ENCODE data around the gene EIF4A3. TPM values are rescaled to one million over a fixed set of nuclear protein-coding genes. Genes with fewer than 3 reads are reported as not detected.

Gene EIF4A3
- total RNA-seq, 1 experiment from 2014 or later, result 190 TPM

DNA sequence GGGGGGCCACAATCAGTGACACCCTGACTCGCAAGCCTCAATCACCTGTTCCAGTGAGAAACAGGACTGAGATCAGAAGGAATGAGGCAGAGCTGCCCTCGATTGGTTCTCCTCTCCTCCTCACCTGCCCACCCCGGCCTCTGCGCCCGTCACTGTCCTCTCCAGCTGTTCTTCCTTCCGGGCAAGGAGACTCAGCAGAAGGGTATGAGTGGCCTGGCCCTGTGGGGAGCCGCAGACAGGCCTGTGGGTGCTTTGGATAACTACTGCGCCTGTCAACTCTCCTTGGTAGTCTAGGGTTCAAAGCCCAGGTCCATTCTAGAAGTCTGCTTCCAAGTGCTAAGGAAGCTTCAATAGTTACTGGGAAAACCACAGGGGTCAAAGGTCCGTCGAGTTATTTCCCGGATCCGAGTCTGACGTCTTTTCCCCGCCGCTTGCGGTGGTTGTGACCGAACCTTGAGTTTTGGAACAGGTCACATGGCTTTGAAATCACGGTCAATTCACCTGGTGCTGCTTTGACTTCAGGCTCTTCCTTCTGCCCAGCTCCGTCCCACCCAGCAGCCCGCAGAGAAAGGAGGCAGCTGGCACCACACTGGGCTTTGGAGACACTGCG lies 31.2 kb upstream of the EIF4A3 start:
- Mint-ChIP-seq H3K36me3 (ENCODE audit: insufficient read depth, unreplicated experiment) (peaks cover 5% of the 10 kb centered on the region), H3K27me3 (ENCODE audit: insufficient read depth, unreplicated experiment) (no peaks in the 10 kb centered on the region), H3K27ac (ENCODE audit: unreplicated experiment) (no peak overlapping the region), H3K9me3 (ENCODE audit: unreplicated experiment) (no peaks in the 10 kb centered on the region), H3K4me1 (ENCODE audit: low read depth, unreplicated experiment) (peaks cover 13% of the 10 kb centered on the region), H3K4me3 (ENCODE audit: unreplicated experiment) (no peak overlapping the region)
- Histone ChIP-seq H3K4me3 (ENCODE audit: low read depth, low read length) (no peak overlapping the region), H3K27me3 (replicated peaks; ENCODE audit: control insufficient read depth, insufficient read depth, low read length) (no peaks in the 10 kb centered on the region), H3K9me3 (no peaks in the 10 kb centered on the region), H3K36me3 (ENCODE audit: control insufficient read depth, insufficient read depth, low read length) (no peaks in the 10 kb centered on the region), H3K4me1 (peaks cover 9% of the 10 kb centered on the region)
- TF ChIP-seq, protein P1, sequence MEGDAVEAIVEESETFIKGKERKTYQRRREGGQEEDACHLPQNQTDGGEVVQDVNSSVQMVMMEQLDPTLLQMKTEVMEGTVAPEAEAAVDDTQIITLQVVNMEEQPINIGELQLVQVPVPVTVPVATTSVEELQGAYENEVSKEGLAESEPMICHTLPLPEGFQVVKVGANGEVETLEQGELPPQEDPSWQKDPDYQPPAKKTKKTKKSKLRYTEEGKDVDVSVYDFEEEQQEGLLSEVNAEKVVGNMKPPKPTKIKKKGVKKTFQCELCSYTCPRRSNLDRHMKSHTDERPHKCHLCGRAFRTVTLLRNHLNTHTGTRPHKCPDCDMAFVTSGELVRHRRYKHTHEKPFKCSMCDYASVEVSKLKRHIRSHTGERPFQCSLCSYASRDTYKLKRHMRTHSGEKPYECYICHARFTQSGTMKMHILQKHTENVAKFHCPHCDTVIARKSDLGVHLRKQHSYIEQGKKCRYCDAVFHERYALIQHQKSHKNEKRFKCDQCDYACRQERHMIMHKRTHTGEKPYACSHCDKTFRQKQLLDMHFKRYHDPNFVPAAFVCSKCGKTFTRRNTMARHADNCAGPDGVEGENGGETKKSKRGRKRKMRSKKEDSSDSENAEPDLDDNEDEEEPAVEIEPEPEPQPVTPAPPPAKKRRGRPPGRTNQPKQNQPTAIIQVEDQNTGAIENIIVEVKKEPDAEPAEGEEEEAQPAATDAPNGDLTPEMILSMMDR (IDR thresholded peaks at IDR 0.05; ENCODE audit: insufficient read depth in 1 of 2, low read depth in 1 of 2, low read length in 1 of 2, severe bottlenecking in 1 of 2, unreplicated experiment in 1 of 2), result no peak
- CTCF ChIA-PET, result interaction anchor here (0.6 kb wide), 1 partner anchor 144 kb away, joined by 7 read pairs; no protein-coding TSS in a partner anchor
- no TSS peak for BruUV-seq (replicated peaks)
- intact Hi-C loops (cut with micrococcal nuclease; ENCODE audit: unreplicated experiment), result no loop called here
- POLR2A ChIA-PET, result no interaction called here
- DNase-seq, result no peak

DNA sequence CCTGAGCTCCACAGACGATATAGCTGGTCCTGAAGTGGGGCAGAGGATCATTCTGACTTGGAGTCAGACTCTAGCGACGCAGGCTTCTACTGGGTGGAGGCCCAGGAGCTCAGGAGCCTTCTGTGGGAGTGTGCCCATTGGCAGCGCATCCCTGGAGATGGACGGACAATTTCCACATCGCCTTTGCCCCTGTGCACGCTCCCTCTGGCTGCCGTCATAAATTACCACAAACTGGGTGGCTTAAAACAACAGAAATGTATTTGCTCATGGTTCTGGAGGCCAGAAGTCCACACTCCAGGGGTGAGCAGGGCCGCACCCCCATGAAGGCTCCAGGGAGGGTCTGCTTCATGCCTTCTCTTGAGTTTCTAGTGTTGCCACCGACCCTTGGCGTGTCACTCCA lies 29.8 kb upstream of the EIF4A3 start:
- BruUV-seq (replicated peaks), result no TSS peak
- H3K27ac Mint-ChIP-seq (ENCODE audit: unreplicated experiment), result no peak overlapping the region
- CTCF ChIA-PET, result interaction anchor here (1.1 kb wide), 1 partner anchor 75 kb away, joined by 3 read pairs; the partner anchor contains the start of gene GAA
- intact Hi-C loops (cut with micrococcal nuclease; ENCODE audit: unreplicated experiment), result no loop called here
- H3K4me1 Mint-ChIP-seq (ENCODE audit: low read depth, unreplicated experiment), result peaks cover 13% of the 10 kb centered on the region
- peaks cover 9% of the 10 kb centered on the region for H3K4me1 ChIP-seq
- TF ChIP-seq, protein P1 (IDR thresholded peaks at IDR 0.05; ENCODE audit: insufficient read depth in 1 of 2, low read depth in 1 of 2, low read length in 1 of 2, severe bottlenecking in 1 of 2, unreplicated experiment in 1 of 2), result no peak
- no peaks in the 10 kb centered on the region for H3K9me3 Mint-ChIP-seq (ENCODE audit: unreplicated experiment)
- no peaks in the 10 kb centered on the region for H3K9me3 ChIP-seq
- peaks cover 5% of the 10 kb centered on the region for H3K36me3 Mint-ChIP-seq (ENCODE audit: insufficient read depth, unreplicated experiment)
- no peaks in the 10 kb centered on the region for H3K27me3 ChIP-seq (replicated peaks; ENCODE audit: control insufficient read depth, insufficient read depth, low read length)
- H3K27me3 Mint-ChIP-seq (ENCODE audit: insufficient read depth, unreplicated experiment), result no peaks in the 10 kb centered on the region
- POLR2A ChIA-PET, result interaction anchor here (0.6 to 0.9 kb wide), 3 partner anchors 21 to 75 kb away, joined by 3 to 6 read pairs (median 3); partner anchors contain the start of gene GAA
- H3K4me3 Mint-ChIP-seq (ENCODE audit: unreplicated experiment), result no peak overlapping the region
- no peak overlapping the region for H3K4me3 ChIP-seq (ENCODE audit: low read depth, low read length)
- no peaks in the 10 kb centered on the region for H3K36me3 ChIP-seq (ENCODE audit: control insufficient read depth, insufficient read depth, low read length)
- DNase-seq, result no peak

DNA sequence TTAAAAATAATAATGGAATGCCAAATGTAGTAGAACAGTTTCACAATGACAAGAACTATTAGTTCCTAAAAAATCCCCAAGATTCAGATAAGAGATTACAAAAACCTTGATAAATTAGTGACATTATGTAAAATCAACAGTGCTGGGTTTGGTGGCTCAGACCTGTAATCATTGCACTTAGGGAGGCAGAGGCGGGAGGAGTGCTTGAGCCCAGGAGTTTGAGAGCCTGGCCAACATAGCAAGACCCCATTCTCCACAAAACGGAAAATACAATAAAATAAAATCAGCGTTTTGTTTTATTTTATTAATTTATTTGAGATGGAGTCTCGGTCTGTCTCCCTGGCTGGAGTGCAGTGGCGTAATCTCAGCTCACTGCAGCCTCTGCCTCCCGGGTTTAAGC lies 27.0 kb upstream of the EIF4A3 start:
- Histone ChIP-seq H3K4me1 (peaks cover 21% of the 10 kb centered on the region), H3K4me3 (ENCODE audit: low read depth, low read length) (no peak overlapping the region), H3K36me3 (ENCODE audit: control insufficient read depth, insufficient read depth, low read length) (no peaks in the 10 kb centered on the region), H3K9me3 (no peaks in the 10 kb centered on the region), H3K27me3 (replicated peaks; ENCODE audit: control insufficient read depth, insufficient read depth, low read length) (no peaks in the 10 kb centered on the region)
- ChIA-PET POLR2A (no interaction called here), CTCF (no interaction called here)
- peaks cover 5% of the 10 kb centered on the region for H3K36me3 Mint-ChIP-seq (ENCODE audit: insufficient read depth, unreplicated experiment)
- peaks cover 5% of the 10 kb centered on the region for H3K9me3 Mint-ChIP-seq (ENCODE audit: unreplicated experiment)
- H3K4me1 Mint-ChIP-seq (ENCODE audit: low read depth, unreplicated experiment), result peaks cover 36% of the 10 kb centered on the region
- no peak for DNase-seq
- intact Hi-C loops (cut with micrococcal nuclease; ENCODE audit: unreplicated experiment), result no loop called here
- no TSS peak for BruUV-seq (replicated peaks)
- TF ChIP-seq, protein P1 (IDR thresholded peaks at IDR 0.05; ENCODE audit: insufficient read depth in 1 of 2, low read depth in 1 of 2, low read length in 1 of 2, severe bottlenecking in 1 of 2, unreplicated experiment in 1 of 2), result no peak
- H3K4me3 Mint-ChIP-seq (ENCODE audit: unreplicated experiment), result no peak overlapping the region
- no peaks in the 10 kb centered on the region for H3K27me3 Mint-ChIP-seq (ENCODE audit: insufficient read depth, unreplicated experiment)
- H3K27ac Mint-ChIP-seq (ENCODE audit: unreplicated experiment), result no peak overlapping the region
